Fibroblast of lung (primary cell): ENCODE data around the gene PTPRM.

Source experiments
- EZH2 ChIP-seq: IDR thresholded peaks from 2 replicates; pipeline ENCODE4 v1.5.1; 2012; ENCODE audit warnings: low read length, control low read depth, mild to moderate bottlenecking; ENCODE audit errors: missing control alignments
- TF ChIP-seq, protein P1 (sequence below), 2 donors: IDR thresholded peaks in 1 of 2; conservative IDR thresholded peaks in 1 of 2; 1 replicate in 1 of 2; 2 replicates in 1 of 2; pipeline ENCODE4 v1.5.1; 2011 to 2012; ENCODE audit warnings: low read length in 2 of 2, control low read depth in 1 of 2, inconsistent platforms in 1 of 2, low read depth in 1 of 2, mild to moderate bottlenecking in 1 of 2

DNA sequence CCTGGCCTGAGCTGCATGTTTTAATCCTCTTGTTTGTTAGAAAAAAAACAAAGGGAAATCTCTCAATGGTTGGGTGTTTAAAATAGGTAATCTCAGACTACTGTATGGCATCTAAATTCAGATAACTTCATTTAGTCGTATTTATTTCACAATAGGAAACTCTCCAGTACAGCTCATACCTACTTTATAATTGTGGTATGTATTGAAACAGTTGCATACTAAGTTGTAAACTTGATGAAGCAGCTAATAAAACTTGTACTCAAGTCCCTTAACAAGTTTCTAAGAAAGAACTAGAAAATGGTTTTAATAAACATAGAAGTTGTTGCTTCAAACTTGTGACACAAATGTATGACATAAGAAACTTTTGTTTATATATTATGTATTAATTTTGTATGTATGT, 334.5 kb downstream of the PTPRM start:
- TF ChIP-seq, protein P1, sequence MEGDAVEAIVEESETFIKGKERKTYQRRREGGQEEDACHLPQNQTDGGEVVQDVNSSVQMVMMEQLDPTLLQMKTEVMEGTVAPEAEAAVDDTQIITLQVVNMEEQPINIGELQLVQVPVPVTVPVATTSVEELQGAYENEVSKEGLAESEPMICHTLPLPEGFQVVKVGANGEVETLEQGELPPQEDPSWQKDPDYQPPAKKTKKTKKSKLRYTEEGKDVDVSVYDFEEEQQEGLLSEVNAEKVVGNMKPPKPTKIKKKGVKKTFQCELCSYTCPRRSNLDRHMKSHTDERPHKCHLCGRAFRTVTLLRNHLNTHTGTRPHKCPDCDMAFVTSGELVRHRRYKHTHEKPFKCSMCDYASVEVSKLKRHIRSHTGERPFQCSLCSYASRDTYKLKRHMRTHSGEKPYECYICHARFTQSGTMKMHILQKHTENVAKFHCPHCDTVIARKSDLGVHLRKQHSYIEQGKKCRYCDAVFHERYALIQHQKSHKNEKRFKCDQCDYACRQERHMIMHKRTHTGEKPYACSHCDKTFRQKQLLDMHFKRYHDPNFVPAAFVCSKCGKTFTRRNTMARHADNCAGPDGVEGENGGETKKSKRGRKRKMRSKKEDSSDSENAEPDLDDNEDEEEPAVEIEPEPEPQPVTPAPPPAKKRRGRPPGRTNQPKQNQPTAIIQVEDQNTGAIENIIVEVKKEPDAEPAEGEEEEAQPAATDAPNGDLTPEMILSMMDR (conservative IDR thresholded peaks at IDR 0.05 in 1 of 2, IDR thresholded peaks at IDR 0.05 in 1 of 2; ENCODE audit: low read depth in 1 of 2, low read length in 2 of 2), result no peak
- TF ChIP-seq EZH2, result no peak
